GM23248 (cell line): Measurements from ENCODE around the gene TCEA2. TPM values are rescaled to one million over a fixed set of nuclear protein-coding genes. Genes with fewer than 3 reads are reported as not detected.

ENCODE experiments used
- DNase-seq: peaks from one replicate; pipeline ENCODE4 v3.0.0-alpha.2; 2015
- H2AFZ ChIP-seq: fragments of 200-600 bp; sonication (generic); 2 replicates; pipeline ENCODE4 v1.6.1; 2016; ENCODE audit warnings: antibody characterized with exemption
- H3F3A ChIP-seq: fragments of 200-600 bp; sonication (generic); 2 replicates; pipeline ENCODE4 v1.6.1; 2016; ENCODE audit warnings: mild to moderate bottlenecking, antibody characterized with exemption, mixed run types; ENCODE audit not compliant: insufficient read depth
- H3K27ac ChIP-seq: fragments of 200-600 bp; sonication (generic); 2 replicates; pipeline ENCODE4 v1.5.1; 2016; ENCODE audit warnings: mild to moderate bottlenecking
- H3K27me3 ChIP-seq: fragments of 200-600 bp; sonication (generic); replicated peaks from 2 replicates; pipeline ENCODE4 v1.6.1; 2016; ENCODE audit warnings: mild to moderate bottlenecking; ENCODE audit not compliant: insufficient read depth
- H3K36me3 ChIP-seq: fragments of 200-600 bp; sonication (generic); 2 replicates; pipeline ENCODE4 v1.6.1; 2016; ENCODE audit warnings: low read depth, mild to moderate bottlenecking
- H3K4me1 ChIP-seq: fragments of 200-600 bp; sonication (generic); 2 replicates; pipeline ENCODE4 v1.6.1; 2016; ENCODE audit warnings: mild to moderate bottlenecking; ENCODE audit not compliant: insufficient read depth
- H3K4me2 ChIP-seq: fragments of 200-600 bp; sonication (generic); one replicate; pipeline ENCODE4 v1.6.1; 2016; ENCODE audit warnings: mild to moderate bottlenecking; ENCODE audit not compliant: unreplicated experiment
- H3K4me3 ChIP-seq: fragments of 200-600 bp; sonication (generic); 2 replicates; pipeline ENCODE4 v1.5.1; 2016; ENCODE audit warnings: mild to moderate bottlenecking
- H3K79me2 ChIP-seq: fragments of 200-600 bp; sonication (generic); 2 replicates; pipeline ENCODE4 v1.6.1; 2016; ENCODE audit warnings: mild to moderate bottlenecking; ENCODE audit not compliant: insufficient read depth
- H3K9ac ChIP-seq: fragments of 200-600 bp; sonication (generic); 2 replicates; pipeline ENCODE4 v1.6.1; 2016; ENCODE audit warnings: mild to moderate bottlenecking
- H3K9me2 ChIP-seq: fragments of 200-600 bp; sonication (generic); 2 replicates; pipeline ENCODE4 v1.6.1; 2016; ENCODE audit warnings: mixed run types, mild to moderate bottlenecking, moderate library complexity; ENCODE audit not compliant: insufficient read depth
- H3K9me3 ChIP-seq: fragments of 200-600 bp; sonication (generic); one replicate; pipeline ENCODE4 v1.6.1; 2017; ENCODE audit warnings: low read depth
- H4K20me1 ChIP-seq: fragments of 200-600 bp; sonication (generic); 2 replicates; pipeline ENCODE4 v1.6.0; 2016; ENCODE audit not compliant: insufficient read depth
- EZH2 ChIP-seq: fragments of 200-600 bp; sonication (generic); IDR thresholded peaks from 2 replicates; pipeline ENCODE4 v1.6.1; 2018; ENCODE audit warnings: antibody characterized with exemption, mild to moderate bottlenecking; ENCODE audit not compliant: insufficient read depth, poor library complexity, severe bottlenecking
- EZH2phosphoT487 ChIP-seq: fragments of 200-600 bp; sonication (generic); IDR thresholded peaks from 2 replicates; pipeline ENCODE4 v1.6.1; 2018; ENCODE audit warnings: antibody characterized with exemption, moderate library complexity, mild to moderate bottlenecking, low read depth; ENCODE audit not compliant: insufficient read depth
- WGBS, 2 experiments: methylation state at CpG; one replicate each; pipeline ENCODE4 v1.1.6; 2015 to 2017; ENCODE audit warnings: low lambda C conversion rate in 2 of 2, low coverage in 1 of 2; ENCODE audit errors: missing lambda C conversion rate in 2 of 2; 5-methylcytosine and 5-hydroxymethylcytosine counted together
- in situ Hi-C: fragments of 300-500 bp; cut with MboI; formaldehyde crosslinking; loops from 2 replicates; pipeline ENCODE4 v1.15.0; 2020
- polyA plus RNA-seq: library from polyadenylated mRNA; unstranded; fragments of >200 nt; fragmentation: Nextera tagmentation; extraction: Ambion mirVana; gene quantifications from 2 replicates; pipeline ENCODE4 v1.2.1, GENCODE V29; 2016
- total RNA-seq: library from RNA; depleted of rRNA; stranded (reverse); fragments of >200 nt; shearing (Covaris generic); gene quantifications from 2 replicates; pipeline ENCODE4 v1.2.3, GENCODE V29; 2014

TCEA2 gene
- total and polyA plus RNA-seq, 2 experiments from 2014 or later = 34.3 to 70.7 TPM

- no peaks in the 10 kb centered on the region for H3K9me3 ChIP-seq
- peaks cover 6% of the 10 kb centered on the region for H3K4me1 ChIP-seq
- H2AFZ ChIP-seq = no peak overlapping the region
- no peaks in the 10 kb centered on the region for H3K36me3 ChIP-seq
- no peaks in the 10 kb centered on the region for H3F3A ChIP-seq
- no peak for DNase-seq
- in situ Hi-C loops = no loop called here
- no peak overlapping the region for H3K4me3 ChIP-seq
- no peak overlapping the region for H3K4me2 ChIP-seq
- no peak overlapping the region for H3K9ac ChIP-seq
- no peak overlapping the region for H3K27ac ChIP-seq
- TF ChIP-seq EZH2phosphoT487 (no peak), EZH2 (no peak)
- H3K27me3 ChIP-seq = no peaks in the 10 kb centered on the region
- WGBS, 2 experiments = 88 to 92% methylated on average over 23 to 37 of the region's 37 CpGs
- H3K9me2 ChIP-seq = no peaks in the 10 kb centered on the region
- H4K20me1 ChIP-seq = no peaks in the 10 kb centered on the region
- no peaks in the 10 kb centered on the region for H3K79me2 ChIP-seq
Measured at GRCh38 chr20:64073476-64074183, 10.6 kb downstream of the TCEA2 start.

- no peak overlapping the region for H3K4me3 ChIP-seq
- no peak overlapping the region for H3K4me2 ChIP-seq
- no peak overlapping the region for H3K27ac ChIP-seq
- WGBS, 2 experiments = 90 to 95% methylated on average over 22 to 28 of the region's 28 CpGs
- H3K9me2 ChIP-seq = no peaks in the 10 kb centered on the region
- H3K79me2 ChIP-seq = no peaks in the 10 kb centered on the region
- H3K9ac ChIP-seq = no peak overlapping the region
- in situ Hi-C loops = no loop called here
- no peaks in the 10 kb centered on the region for H3K27me3 ChIP-seq
- no peaks in the 10 kb centered on the region for H3K9me3 ChIP-seq
- no peak overlapping the region for H2AFZ ChIP-seq
- DNase-seq = no peak
- no peak for TF ChIP-seq EZH2phosphoT487
- TF ChIP-seq EZH2 = no peak
- H4K20me1 ChIP-seq = no peaks in the 10 kb centered on the region
- peaks cover 10% of the 10 kb centered on the region for H3K4me1 ChIP-seq
- H3F3A ChIP-seq = no peaks in the 10 kb centered on the region
- no peaks in the 10 kb centered on the region for H3K36me3 ChIP-seq
Measured at GRCh38 chr20:64074184-64074789, 11.3 kb downstream of the TCEA2 start.

- H3K9ac ChIP-seq = no peak overlapping the region
Measured at GRCh38 chr20:64074963-64075362, 12.0 kb downstream of the TCEA2 start.

GRCh38 chr20:64075556-64075955 is 12.6 kb downstream of the TCEA2 start:
- DNase-seq = no peak
- H3K27ac ChIP-seq = no peak overlapping the region
- no peaks in the 10 kb centered on the region for H4K20me1 ChIP-seq
- no peaks in the 10 kb centered on the region for H3F3A ChIP-seq
- no peak overlapping the region for H2AFZ ChIP-seq
- H3K4me2 ChIP-seq = no peak overlapping the region
- no peaks in the 10 kb centered on the region for H3K27me3 ChIP-seq
- H3K4me3 ChIP-seq = no peak overlapping the region
- H3K9me3 ChIP-seq = no peaks in the 10 kb centered on the region
- no peaks in the 10 kb centered on the region for H3K9me2 ChIP-seq
- no peaks in the 10 kb centered on the region for H3K36me3 ChIP-seq
- 87 to 91% methylated on average over 9 to 12 of the region's 12 CpGs for WGBS, 2 experiments
- no peak for TF ChIP-seq EZH2
- TF ChIP-seq EZH2phosphoT487 = no peak
- H3K4me1 ChIP-seq = peaks cover 10% of the 10 kb centered on the region
- in situ Hi-C loops = no loop called here
- H3K79me2 ChIP-seq = no peaks in the 10 kb centered on the region
- no peak overlapping the region for H3K9ac ChIP-seq

More at GRCh38 chr20:64074963-64075362, 12.0 kb downstream of the TCEA2 start:
- in situ Hi-C loops = no loop called here
- Histone ChIP-seq H3K4me1 (peaks cover 10% of the 10 kb centered on the region), H3K9me2 (no peaks in the 10 kb centered on the region), H4K20me1 (no peaks in the 10 kb centered on the region), H3K4me2 (no peak overlapping the region), H3K27me3 (no peaks in the 10 kb centered on the region), H3F3A (no peaks in the 10 kb centered on the region), H2AFZ (no peak overlapping the region), H3K79me2 (no peaks in the 10 kb centered on the region), H3K27ac (no peak overlapping the region), H3K9me3 (no peaks in the 10 kb centered on the region), H3K36me3 (no peaks in the 10 kb centered on the region), H3K4me3 (no peak overlapping the region)
- no peak for DNase-seq
- TF ChIP-seq EZH2 (no peak), EZH2phosphoT487 (no peak)
- 94 to 97% methylated on average over 8 of the region's 8 CpGs for WGBS, 2 experiments
